Amygdala (tissue), 56 donors: ENCODE measurements around the gene AKIP1.
"Not testable (repeated sequence)": the region's sequence is repeated elsewhere in the genome, so short reads cannot be mapped to it uniquely, and the experiment has no call there.

Experiments
- DNase-seq, 56 donors: peaks; one replicate each; lab custom pipeline; 2025; lab: John Stamatoyannopoulos, UW

The AKIP1 gene

DNA sequence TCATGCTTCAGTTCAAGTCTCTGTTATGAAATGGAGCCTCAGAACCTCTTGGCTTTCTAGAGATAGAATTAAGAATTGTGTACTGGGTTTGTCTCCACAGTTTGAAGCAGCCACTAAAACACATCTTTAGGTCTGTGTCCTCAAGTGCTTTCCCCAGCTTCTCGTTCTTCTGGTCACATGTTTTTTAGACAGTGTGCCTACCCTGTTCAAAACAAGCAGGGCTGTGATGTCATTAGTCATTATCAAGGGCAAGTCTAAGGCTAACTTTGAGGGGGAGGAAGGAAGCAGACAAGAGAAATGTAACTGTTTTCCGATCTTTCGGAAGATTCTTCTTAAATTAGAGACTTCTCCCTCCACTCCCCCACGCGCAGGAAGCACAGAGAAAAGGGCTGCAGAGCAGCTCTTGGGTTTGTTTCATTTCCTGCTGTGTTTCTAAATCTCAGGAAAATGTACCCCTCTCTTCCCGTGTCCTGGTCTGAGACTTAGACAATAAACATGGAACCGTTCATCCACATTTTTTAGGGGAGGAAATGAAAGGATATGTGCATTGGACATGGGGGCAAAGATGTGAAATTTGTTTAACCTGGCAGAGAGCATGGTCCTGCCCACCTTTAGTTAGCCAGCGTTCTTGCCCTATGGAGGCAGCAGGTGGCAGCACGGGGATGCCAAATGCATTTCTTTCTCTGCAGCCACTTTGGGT is 3.1 kb downstream of the AKIP1 start:
- DNase-seq = peak in 22 of 56 donors; percentile 3 to 46 (median 14)

DNA sequence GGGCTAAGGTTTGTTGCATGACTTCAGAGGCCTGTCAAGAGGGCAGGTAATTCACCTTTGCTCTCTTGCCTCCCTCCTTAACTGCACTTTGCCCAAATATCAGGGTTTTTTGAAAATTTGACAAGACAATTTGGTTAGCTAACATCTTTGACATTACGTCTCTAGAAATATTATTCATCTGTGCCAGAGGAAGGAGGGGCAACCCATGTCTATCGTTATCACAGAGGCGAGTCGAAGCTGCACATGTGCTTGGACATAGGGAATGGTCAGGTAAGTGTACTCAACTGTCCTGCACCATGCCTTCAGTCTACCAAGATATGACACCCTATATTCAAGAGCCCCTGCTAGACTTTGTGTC is 3.7 kb downstream of the AKIP1 start:
- DNase-seq = no peak

DNA sequence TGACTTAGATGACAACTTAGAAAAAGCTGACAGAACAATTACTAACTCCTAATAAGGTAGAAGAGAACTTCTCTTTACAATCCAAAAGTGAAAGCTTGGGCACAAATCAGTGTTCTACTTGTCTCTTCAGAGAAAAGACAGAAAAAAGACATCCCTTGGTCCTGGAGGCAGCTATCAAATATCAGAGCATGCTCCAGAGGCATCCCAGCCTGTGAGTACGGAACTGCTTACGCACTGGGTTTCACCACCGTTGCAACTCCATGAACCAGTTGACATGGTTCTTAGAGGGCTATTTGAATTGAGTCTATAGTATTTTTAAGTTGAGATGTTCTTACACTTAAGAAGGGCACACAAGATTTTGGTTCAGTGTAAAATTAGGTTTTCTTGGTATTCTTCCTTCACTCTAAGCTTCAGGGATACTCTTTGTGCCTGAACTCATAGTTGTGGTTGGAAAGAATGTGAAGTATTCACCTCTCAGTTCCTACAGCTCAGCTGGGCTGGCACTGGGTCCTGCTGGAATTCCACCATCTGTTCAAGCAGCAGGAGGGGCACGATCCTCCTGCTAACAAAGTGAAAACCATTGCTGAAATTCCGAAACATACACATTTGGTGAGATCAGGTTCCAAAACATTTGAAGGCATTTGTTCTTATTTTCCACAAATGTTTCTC is 6.3 kb downstream of the AKIP1 start:
- no peak for DNase-seq

DNA sequence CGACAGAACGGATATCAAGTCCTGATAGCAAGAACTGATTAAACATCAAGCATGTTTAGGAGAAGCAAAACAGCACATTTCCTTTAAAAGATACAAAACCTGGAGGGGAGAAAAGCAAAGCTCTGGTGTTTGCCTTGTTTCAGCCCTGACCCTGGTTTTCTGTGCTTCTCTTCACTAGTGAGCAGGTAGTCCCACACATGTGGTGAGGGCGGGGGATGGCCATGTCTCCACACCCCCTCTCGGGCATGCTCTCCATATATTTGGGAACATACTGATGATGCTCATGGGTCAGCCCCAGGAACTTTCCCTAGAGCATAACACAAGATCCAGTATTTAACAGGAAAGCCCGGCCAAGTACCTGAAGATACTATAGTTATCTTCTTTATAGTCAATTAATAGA is 11.7 kb downstream of the AKIP1 start:
- no peak for DNase-seq

DNA sequence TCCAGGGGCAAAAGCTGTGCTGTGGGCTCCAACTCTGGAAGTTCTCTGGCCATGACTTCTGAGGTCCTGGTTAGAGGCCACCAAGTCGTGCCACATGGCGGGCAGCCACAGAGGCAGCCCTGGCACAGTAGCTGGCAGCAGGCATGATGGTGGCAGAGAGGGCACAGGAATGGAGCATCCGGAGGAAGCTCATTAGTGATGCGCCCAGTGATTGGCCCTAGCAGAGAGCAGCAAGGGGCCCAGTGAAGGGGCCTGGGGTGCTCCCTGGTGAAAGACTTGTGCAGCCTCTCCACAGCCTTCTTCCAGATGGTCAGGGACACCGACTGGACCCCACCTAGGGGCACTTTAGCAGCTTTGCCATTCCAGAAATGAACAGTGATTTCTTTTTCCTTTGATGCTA is 14.7 kb downstream of the AKIP1 start:
- no peak for DNase-seq

DNA sequence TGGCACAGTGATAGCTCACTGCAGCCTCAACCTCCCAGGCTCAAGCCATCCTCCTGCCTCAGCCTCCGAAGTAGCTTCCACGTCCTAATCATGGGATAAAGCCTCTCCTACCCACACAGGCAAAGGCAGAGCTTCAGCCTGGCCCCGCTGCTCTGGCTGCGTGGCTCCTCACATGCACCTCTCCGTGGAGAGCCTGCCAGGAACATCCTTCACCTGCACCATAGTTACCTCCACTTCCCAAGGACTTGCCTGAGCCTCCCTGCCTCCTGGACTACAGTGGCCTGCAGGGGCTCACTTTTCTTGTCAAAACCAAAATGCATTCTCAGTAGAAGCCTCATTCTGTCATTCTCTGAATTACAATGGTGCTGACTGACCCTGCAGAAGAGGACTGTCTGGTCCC is 15.2 kb downstream of the AKIP1 start:
- no peak for DNase-seq

DNA sequence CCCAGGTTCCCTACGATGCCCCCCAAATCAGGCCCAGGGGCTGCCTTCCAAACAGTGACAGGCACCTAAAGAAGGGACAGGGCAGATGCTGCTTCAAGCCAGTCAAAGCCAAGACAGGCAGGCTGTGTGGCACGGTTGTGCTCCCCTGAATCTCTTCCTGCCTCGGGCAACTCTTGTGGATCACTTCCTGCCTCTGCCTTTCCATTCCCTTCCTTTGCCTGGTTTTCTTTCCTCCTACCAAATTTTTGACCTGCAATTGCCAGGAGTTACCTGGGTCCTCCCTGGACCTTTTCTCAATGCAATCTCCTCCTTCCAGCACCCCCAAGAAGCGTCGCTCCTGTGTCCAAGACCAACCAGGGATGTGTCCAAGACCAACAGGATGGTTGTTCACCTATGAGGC is 16.2 kb downstream of the AKIP1 start:
- no peak for DNase-seq

DNA sequence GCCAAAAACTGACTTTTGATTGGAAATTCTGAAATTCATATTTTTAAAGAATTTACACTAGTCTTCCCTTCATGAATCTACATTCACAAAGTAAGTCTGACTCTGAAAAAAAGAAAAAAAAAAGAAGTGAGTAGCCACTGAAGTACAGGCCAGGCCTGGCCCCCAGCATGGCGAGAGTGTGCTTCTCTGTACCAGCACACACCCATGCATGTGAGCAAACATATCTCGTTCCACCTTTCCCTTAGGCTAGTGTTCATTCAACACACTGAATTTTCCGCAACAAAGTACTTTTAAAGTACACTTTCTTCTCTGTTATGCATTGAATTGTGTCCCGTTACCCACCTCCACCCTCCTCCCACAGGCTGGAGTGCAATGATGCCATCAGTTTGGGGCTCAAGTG is 17.2 kb downstream of the AKIP1 start:
- DNase-seq = no peak

DNA sequence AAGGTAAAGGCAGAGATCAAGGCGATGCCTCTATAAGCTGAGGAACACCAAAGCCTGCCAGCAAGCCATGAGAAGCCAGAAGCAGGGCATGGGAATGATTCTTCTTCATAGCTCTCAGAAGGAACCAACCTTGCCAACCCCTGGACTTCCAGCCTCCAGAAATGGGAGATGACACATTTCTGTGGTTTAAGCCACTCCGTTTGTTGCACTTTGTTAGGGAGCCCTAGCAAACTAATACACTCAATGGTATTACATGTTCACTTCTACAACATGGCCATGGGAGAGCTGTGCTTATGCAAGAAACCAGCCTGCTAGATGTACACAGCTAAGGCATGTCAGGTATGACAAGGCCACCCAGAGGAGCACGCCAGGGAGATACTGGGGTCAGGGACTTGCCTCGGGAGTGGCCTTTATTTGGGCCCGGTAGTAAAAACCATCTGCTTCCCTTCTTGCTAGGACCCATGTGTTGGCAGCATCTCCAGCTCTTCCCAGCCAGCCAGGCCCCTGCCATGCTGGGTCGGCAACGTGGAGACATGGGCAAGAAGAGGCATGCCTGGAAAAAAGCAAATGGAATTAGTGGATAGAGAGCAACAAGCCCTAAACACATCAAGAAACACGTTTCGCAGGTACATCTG is 18.1 kb downstream of the AKIP1 start:
- no peak for DNase-seq

DNA sequence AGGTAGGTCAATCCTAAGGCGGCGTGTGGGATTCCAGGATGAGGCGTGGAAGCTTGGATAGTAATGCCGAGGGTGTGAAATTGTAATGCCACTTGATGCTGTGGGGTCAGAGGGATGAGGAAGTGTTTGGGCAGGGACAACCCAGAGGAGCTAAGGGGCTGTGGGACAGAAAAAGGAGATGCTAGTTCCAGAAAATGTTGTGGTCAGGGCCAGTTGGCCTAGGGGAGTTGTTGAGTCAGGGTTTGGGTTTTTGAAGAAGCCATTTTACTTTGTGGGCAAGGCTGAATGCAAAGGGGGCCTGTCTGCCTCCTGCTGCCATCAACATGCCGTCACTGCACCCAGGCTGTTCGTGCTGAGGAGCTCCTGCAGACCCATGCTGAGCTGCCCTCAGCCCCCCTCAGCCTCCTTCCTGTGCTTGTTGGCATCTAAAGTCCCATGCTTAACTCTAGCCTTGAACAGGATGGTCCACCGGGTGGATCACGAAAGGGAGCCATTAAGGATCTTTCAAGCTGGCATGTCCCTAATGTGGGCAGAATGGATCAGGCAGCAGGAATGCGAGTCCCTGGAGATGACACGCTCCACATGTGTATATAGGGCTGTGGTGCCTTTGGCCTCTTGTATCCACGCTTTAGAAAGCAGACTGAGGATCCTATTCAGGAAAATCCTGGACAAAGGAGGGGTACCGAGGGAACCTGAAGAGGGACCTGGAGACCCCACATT is 19.6 kb downstream of the AKIP1 start:
- DNase-seq = no peak

DNA sequence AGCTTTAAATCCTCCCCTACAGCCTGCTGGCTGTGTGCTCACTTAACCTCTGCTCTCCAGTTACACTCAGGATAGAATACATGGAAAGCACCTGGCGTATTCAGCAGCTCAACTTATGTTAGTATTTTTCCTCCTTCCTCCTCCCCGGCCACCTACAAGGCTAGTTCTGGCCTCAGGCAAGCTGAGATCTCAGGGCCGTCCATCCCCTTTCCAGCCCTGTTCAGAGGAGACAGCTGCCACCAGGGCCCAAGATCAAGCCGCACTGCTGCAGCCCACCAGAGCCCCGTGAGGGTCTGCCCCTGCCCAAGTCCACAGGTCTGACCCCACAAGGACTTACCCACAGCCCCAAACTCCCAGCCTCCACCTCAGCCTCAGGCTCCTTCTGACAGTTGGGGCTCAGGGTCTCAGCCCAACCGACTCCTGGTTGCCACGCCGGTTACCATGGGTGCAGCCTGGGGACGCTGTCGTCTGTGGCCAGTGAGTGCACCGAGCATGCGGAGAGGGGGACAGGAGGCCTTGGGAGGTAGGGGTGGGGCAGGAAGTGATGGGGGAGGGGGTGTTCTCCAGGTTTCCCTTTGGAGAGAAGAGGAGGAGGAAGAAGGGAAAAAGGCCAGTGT is 21.7 kb downstream of the AKIP1 start, which contains the start of gene C11orf16:
Gene C11orf16, minus strand, starts transcription at position 384 of the 617 bp plus-strand sequence. CDS start 639 bp downstream, outside the sequence.
- no peak for DNase-seq

DNA sequence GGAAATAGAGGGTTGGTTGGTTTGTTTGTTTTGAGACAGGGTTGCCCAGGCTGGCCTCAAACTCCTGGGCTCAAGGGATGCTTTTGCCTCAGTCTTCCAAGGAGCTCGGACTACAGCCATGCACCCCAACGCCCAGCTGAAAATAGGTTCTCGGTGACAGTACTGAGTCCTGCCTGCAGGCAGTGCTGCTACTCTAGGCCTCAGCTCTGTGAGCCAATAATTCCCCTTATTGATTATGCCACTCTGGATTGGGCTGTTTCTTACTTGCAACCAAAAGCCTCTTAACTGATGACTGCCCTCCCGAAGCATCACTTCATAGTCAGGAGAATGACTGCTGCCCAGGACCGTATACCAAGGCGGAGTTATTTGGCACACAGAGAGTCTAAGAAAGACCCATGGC is 22.9 kb downstream of the AKIP1 start:
- no peak for DNase-seq

DNA sequence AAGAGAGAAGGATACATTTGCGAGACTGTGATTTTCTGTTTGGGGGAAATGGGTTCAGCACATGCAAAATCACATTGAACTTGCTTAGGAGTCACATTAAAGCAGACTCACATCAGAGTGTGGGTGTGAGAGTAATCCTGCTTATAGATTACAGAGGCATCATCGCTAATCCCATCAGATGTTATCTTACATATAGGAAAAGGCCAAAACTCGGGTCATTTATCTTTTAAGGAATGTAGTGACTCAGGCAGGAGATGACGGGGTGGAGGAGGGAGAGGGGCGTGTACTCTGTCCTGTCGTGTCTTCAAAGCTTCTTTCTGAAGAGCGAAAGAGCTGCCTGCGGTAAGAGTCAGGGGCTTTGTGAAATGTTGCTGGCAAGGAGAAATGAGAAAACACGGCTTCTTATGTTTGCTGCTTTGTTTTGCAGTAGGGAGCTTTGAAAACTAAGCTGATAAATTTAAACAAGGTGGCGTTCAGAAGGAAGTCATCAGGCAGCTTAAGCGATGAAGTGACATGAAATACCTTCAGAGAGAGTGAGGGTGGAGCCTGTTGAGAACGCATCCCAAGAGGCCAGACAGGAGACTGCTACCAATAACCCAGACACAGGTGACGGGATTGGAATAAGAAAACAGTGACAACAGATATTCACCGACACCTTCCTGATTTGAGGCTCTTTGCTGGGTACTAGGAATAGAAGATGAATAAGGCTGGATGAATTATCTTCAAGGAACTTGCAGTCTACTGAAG is 23.9 kb downstream of the AKIP1 start:
- DNase-seq = no peak

DNA sequence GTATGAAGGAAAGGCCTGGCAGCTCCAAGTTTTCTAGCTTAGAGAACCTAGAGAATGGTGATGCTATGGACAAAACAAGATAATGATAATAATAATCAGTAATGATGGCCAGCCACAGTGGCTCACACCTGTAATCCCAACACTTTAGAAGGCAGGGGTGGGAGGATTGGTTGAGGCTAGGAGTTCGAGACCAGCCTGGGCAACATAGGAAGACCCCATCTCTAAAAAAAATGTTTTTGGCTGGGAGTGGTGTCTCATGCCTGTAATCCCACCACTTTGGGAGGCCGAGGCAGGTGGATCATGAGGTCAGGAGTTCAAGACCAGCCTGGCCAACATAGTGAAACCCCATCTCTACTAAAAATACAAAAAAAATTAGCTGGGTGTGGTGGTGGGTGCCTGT is 24.8 kb downstream of the AKIP1 start:
- DNase-seq = not testable (repeated sequence)

DNA sequence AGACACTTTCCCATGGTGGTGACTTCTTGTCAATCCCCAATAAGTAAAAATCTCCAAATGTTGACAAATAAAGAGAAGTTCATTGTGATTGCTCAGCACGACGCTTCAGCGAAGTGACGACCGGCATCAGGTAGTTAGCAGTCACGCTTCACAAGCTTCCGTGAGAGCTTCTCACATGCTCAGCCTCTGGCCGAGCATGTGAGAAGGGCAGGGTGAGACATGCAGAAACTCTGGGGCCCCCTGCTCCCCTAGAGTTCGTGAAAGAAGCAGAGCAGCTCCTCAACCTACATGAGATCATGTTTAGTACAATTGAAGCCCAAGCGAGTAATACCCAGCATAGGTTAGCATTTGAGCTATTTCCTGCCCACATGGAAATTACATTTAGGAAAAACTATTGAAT is 26.2 kb downstream of the AKIP1 start:
- DNase-seq = no peak

DNA sequence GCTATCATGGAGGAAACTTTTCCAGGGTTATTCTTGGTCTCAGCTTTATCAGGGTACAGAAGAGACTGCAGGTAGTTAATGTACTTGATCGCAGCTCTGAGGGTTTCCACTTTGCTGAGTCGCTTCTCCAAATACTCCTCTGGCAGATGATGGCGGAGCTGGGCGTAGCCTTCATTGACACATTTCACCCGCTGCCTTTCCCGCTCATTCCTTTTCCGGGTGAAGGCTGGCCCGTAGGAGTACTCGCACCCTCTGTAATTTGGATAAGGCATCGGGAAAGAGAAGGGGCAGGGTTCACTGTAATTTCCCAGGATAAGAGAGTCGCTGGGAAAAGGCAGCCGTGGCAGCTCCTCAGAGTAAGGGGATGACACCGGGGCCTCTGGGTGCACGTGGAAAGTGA is 26.7 kb downstream of the AKIP1 start:
- no peak for DNase-seq

DNA sequence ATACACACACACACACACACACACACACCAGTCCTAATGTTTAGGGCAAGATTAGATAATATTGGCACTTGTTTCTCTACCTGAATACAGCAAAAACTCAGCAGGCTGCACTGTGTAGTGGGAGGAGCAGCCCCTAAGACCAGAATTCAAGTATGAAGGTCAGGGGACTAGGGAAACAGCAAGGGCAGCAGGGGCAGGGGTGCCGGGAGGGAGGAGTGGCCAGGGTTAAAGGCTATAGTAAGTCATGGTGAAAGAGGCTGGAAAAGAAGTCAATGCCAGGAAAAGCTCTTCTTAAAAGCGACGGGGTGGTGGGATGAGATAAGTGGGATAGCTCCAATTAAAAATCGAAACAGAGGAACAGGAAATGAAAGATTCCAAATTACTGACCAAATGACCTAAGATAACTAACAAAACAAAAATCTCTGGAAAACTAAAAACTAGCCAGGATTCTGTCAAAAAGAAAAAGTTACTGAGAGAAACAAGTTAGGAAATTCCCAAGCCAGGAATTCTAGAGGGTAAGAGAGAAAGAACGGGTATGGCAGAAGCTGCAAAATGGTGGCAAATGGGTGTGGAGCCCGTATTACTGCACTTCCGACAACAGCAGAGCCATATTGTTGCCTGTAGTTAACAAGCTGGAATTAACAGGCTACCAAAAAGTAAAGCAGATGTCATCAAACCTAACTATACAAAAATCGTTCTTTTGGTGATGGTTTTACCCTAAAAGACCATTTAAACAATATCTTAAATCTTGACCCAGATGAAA is 30.5 kb downstream of the AKIP1 start:
- DNase-seq = no peak

DNA sequence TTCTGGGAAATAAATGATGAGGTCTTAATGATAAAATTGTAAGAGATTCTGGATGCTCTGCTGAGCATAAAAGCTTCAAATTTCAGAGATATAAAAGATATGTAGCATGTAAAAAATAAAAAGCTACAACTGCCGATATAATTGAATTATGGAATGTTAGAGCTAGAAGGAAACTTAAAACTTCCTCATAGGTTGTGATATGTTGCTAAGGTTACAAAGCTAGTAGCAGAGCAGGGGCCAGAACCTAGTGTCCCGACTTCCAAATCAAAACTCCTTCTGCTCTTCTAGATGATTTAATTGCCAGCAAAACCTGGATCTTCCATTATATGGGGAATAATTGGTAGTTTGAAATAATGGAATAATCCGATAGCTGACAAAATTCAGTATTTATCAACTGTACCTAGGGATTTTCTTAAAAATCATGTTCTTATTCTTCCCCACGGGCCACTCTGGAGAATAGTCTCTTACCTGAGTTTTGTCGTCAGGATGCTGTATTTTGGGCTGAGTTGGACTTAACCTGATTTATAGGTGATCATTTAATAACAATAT is 31.6 kb downstream of the AKIP1 start, which contains the start of gene ASCL3:
Gene ASCL3, minus strand, starts transcription at position 499 of the 549 bp plus-strand sequence. CDS start 4,855 bp downstream, outside the sequence.
- no peak for DNase-seq
